Kidney (tissue), 14 donors: ENCODE data around the gene SEPTIN12. TPM values are rescaled to one million over a fixed set of nuclear protein-coding genes. Genes with fewer than 3 reads are reported as not detected.

Experiments used
- DNase-seq, 5 donors: peaks; one replicate each; pipeline ENCODE4 v3.0.0-alpha.2; 2013 to 2020
- FAIRE-seq: peaks from 2 replicates; lab custom pipeline; 2012; peaks lifted over from hg19 to GRCh38; lab: Jason Lieb, UNC
- H3K27ac ChIP-seq, 2 donors: one replicate each; pipeline ENCODE4 v1.7.0; 2013; ENCODE audit warnings: low read depth in 2 of 2, low read length in 2 of 2, inconsistent platforms in 1 of 2
- H3K27me3 ChIP-seq: one replicate; pipeline ENCODE4 v1.7.1; 2013; ENCODE audit warnings: low read length, inconsistent platforms; ENCODE audit not compliant: control insufficient read depth, insufficient read depth
- H3K36me3 ChIP-seq, 3 donors: one replicate each; pipeline versions ENCODE4 v1.7.0 to v1.7.1; 2013; ENCODE audit warnings: low read length in 3 of 3, control low read depth in 1 of 3, inconsistent platforms in 1 of 3; ENCODE audit not compliant: insufficient read depth in 3 of 3, control insufficient read depth in 2 of 3
- H3K4me1 ChIP-seq, 3 donors: one replicate each; pipeline versions ENCODE4 v1.7.0 to v1.7.1; 2013; ENCODE audit warnings: low read length in 3 of 3, inconsistent platforms in 1 of 3, low read depth in 1 of 3; ENCODE audit not compliant: control insufficient read depth in 2 of 3, insufficient read depth in 2 of 3
- H3K4me3 ChIP-seq, 3 donors: one replicate each; pipeline versions ENCODE4 v1.7.0 to v1.8.1; 2013; ENCODE audit warnings: low read length in 3 of 3, control low read depth in 1 of 3, inconsistent platforms in 1 of 3
- H3K9ac ChIP-seq, 3 donors: one replicate each; pipeline versions ENCODE4 v1.7.0 to v1.7.1; 2013; ENCODE audit warnings: low read length in 3 of 3, control low read depth in 1 of 3, inconsistent platforms in 1 of 3
- H3K9me3 ChIP-seq, 3 donors: one replicate each; pipeline versions ENCODE4 v1.7.0 to v1.7.1; 2013; ENCODE audit warnings: low read length in 3 of 3, control low read depth in 1 of 3, inconsistent platforms in 1 of 3; ENCODE audit not compliant: control insufficient read depth in 2 of 3, insufficient read depth in 1 of 3
- intact Hi-C: fragments of 100-400 bp; cut with DNase I; formaldehyde crosslinking; loops from one replicate; pipeline ENCODE4 v1.11.1; 2022
- polyA plus RNA-seq: library from polyadenylated mRNA; stranded (reverse); fragments of 350-450 nt; fragmentation: Illumina TruSeq; extraction: RNeasy Lipid Tissue Mini Kit (QIAGEN cat#74804); gene quantifications from one replicate; pipeline ENCODE4 v1.2.3, GENCODE V29; 2014; ENCODE audit warnings: low read depth, low replicate concordance; ENCODE audit not compliant: insufficient read depth
- total RNA-seq: library from RNA; stranded (reverse); fragmentation: NEBNext Ultra II Directional; extraction: Animal tissue kit (Norgen Biotek cat#: 25700); gene quantifications from one replicate; pipeline ENCODE4 v1.2.1, GENCODE V29; 2021
- TF ChIP-seq, protein P1 (sequence below): IDR thresholded peaks from 3 replicates; pipeline ENCODE4 v1.5.1; 2012; ENCODE audit warnings: mild to moderate bottlenecking, moderate library complexity, borderline replicate concordance; ENCODE audit not compliant: insufficient read depth; ENCODE audit errors: extremely low read depth
- donor health status: control.
- donor health status: control.
- donor health status: control.
- donor health status: control.
- donor health status: control.
- donor health status: DM: yes; HTN: yes; CAD: no.
- donor health status: Normal renal cell carcinoma (clear cell type).

The SEPTIN12 gene
- total and polyA plus RNA-seq, 2 donors from 2014 or later = not detected

DNA sequence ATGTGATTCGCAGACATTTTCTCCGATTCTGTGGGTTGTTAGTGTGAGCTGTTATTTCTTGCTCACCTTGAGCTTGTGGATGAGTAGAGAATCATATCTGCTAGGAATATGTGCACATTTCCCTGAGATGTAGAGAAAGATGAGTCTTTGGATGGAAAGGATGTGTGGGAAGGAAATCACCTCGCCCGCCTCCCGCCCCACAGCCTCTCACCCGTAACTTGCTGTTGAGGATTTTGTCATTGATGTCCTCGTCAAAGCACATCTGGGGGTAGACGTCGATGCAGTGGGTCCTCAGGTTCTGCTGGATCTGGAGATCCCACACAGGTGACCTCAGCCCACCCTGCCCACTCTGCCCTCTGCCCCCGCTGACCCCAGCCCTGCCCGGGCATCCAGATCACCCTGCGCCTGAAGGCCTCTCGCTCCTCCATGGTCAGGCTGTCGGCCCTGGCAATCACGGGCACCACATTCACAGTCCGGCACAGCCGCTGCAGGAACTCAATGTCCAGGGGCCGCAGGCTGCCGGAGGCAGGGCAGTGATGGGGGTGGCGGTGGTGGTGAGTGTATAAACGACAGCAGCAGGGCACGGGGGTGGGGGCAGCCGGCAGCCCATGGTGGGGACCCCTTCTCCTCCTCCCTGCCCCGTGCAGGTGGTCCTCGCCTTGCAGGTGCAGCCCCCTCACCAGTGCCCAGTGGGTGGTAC, 4.7 kb downstream of the SEPTIN12 start:
- no peak overlapping the region for H3K4me3 ChIP-seq
- no peaks in the 10 kb centered on the region for H3K36me3 ChIP-seq
- TF ChIP-seq, protein P1, sequence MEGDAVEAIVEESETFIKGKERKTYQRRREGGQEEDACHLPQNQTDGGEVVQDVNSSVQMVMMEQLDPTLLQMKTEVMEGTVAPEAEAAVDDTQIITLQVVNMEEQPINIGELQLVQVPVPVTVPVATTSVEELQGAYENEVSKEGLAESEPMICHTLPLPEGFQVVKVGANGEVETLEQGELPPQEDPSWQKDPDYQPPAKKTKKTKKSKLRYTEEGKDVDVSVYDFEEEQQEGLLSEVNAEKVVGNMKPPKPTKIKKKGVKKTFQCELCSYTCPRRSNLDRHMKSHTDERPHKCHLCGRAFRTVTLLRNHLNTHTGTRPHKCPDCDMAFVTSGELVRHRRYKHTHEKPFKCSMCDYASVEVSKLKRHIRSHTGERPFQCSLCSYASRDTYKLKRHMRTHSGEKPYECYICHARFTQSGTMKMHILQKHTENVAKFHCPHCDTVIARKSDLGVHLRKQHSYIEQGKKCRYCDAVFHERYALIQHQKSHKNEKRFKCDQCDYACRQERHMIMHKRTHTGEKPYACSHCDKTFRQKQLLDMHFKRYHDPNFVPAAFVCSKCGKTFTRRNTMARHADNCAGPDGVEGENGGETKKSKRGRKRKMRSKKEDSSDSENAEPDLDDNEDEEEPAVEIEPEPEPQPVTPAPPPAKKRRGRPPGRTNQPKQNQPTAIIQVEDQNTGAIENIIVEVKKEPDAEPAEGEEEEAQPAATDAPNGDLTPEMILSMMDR = no peak
- H3K9ac ChIP-seq = no peak overlapping the region
- FAIRE-seq (no peak), DNase-seq (no peak)
- no peaks in the 10 kb centered on the region for H3K27me3 ChIP-seq
- intact Hi-C loops = no loop called here
- H3K9me3 ChIP-seq = no peaks in the 10 kb centered on the region
- no peak overlapping the region for H3K27ac ChIP-seq
- H3K4me1 ChIP-seq = no peaks in the 10 kb centered on the region

DNA sequence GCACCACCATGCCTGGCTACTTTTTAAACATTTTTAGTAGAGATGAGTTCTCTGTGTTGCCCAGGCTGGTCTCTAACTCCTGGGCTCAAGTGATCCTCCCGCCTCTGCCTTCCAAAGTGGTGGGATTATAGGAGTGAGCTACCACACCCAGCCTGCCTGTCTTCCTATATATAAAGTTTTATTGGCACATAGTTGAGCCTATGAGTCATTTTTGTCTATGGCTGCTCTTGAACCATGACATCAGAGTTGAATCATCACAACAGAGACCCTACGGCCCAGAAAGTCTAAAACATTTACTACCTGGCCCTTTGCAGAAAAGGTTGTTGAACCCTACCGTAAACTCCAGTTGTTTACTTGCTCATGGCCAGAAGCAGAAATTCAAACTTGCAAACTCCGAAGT, 7.9 kb downstream of the SEPTIN12 start:
- H3K9me3 ChIP-seq = no peaks in the 10 kb centered on the region
- H3K27me3 ChIP-seq = no peaks in the 10 kb centered on the region
- H3K9ac ChIP-seq = no peak overlapping the region
- intact Hi-C loops = no loop called here
- TF ChIP-seq, protein P1 = no peak
- no peak for FAIRE-seq
- no peaks in the 10 kb centered on the region for H3K4me1 ChIP-seq
- H3K27ac ChIP-seq = no peak overlapping the region
- DNase-seq = no peak
- no peaks in the 10 kb centered on the region for H3K36me3 ChIP-seq
- H3K4me3 ChIP-seq = no peak overlapping the region

DNA sequence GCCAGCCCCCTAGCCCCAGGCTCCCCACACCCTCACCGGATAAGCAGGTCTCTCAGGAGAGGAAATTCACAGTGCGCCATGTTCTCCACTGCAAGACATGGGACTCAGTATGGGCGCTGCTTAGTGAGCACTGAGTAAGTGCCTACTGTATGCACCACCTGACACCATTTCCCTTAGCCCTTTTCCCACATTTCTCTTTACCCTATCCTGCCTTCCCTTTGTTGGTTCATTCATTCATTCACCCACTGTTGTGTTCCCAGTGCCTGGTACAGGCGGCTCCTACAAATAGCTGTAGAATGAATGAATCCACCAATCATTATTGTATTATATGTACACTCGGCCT, 10.1 kb downstream of the SEPTIN12 start:
- intact Hi-C loops = no loop called here
- Histone ChIP-seq H3K9me3 (no peaks in the 10 kb centered on the region), H3K27ac (no peak overlapping the region), H3K4me3 (no peak overlapping the region), H3K27me3 (no peaks in the 10 kb centered on the region), H3K36me3 (no peaks in the 10 kb centered on the region), H3K9ac (no peak overlapping the region), H3K4me1 (no peaks in the 10 kb centered on the region)
- TF ChIP-seq, protein P1 = no peak
- FAIRE-seq (no peak), DNase-seq (no peak)
